GM11168 (cell line): Measurements from ENCODE around the gene OPCML.

Experiments used
- in situ Hi-C: fragments of 300-500 bp; cut with MboI; formaldehyde crosslinking; loops from one replicate; pipeline ENCODE4 v1.12.0; 2022; ENCODE audit warnings: low sequenced_read_pairs; ENCODE audit not compliant: unreplicated experiment

Gene OPCML

GRCh38 chr11:133506023-133506422 lies 26.3 kb downstream of the OPCML start:
- in situ Hi-C loops = no loop called here

- in situ Hi-C loops = no loop called here
Measured at GRCh38 chr11:133504906-133505305, 27.4 kb downstream of the OPCML start.

GRCh38 chr11:133503776-133504175 lies 28.5 kb downstream of the OPCML start:
- in situ Hi-C loops = no loop called here

- in situ Hi-C loops = no loop called here
Measured at GRCh38 chr11:133503236-133503635, 29.1 kb downstream of the OPCML start.

- in situ Hi-C loops = no loop called here
Measured at GRCh38 chr11:133501643-133502539, 30.4 kb downstream of the OPCML start.

- in situ Hi-C loops = no loop called here
Measured at GRCh38 chr11:133500936-133501335, 31.4 kb downstream of the OPCML start.

GRCh38 chr11:133500435-133500834 lies 31.9 kb downstream of the OPCML start:
- in situ Hi-C loops = no loop called here

- in situ Hi-C loops = no loop called here
Measured at GRCh38 chr11:133498969-133499368, 33.3 kb downstream of the OPCML start.

- in situ Hi-C loops = no loop called here
Measured at GRCh38 chr11:133497477-133498140, 34.7 kb downstream of the OPCML start.

- in situ Hi-C loops = no loop called here
Measured at GRCh38 chr11:133492895-133493294, 39.4 kb downstream of the OPCML start.

GRCh38 chr11:133491680-133492383 lies 40.5 kb downstream of the OPCML start:
- in situ Hi-C loops = no loop called here

- in situ Hi-C loops = no loop called here
Measured at GRCh38 chr11:133480722-133481121, 51.6 kb downstream of the OPCML start.

- in situ Hi-C loops = no loop called here
Measured at GRCh38 chr11:133479209-133479608, 53.1 kb downstream of the OPCML start.

GRCh38 chr11:133477251-133477625 lies 55.1 kb downstream of the OPCML start:
- in situ Hi-C loops = no loop called here

- in situ Hi-C loops = no loop called here
Measured at GRCh38 chr11:133476570-133477250, 55.6 kb downstream of the OPCML start.

- in situ Hi-C loops = no loop called here
Measured at GRCh38 chr11:133474461-133474860, 57.8 kb downstream of the OPCML start.

GRCh38 chr11:133467686-133468085 lies 64.6 kb downstream of the OPCML start:
- in situ Hi-C loops = no loop called here

- in situ Hi-C loops = no loop called here
Measured at GRCh38 chr11:133443206-133443747, 89.0 kb downstream of the OPCML start.

- in situ Hi-C loops = no loop called here
Measured at GRCh38 chr11:133441964-133442660, 90.2 kb downstream of the OPCML start.

GRCh38 chr11:133425992-133426391 lies 106.3 kb downstream of the OPCML start:
- in situ Hi-C loops = no loop called here
